Umbilical cord (tissue), 2 donors: ENCODE results near the gene ARHGEF28. TPM values are rescaled to one million over a fixed set of nuclear protein-coding genes. Genes with fewer than 3 reads are reported as not detected.

Experiments
- DNase-seq: peaks from one replicate; pipeline ENCODE4 v3.0.0-alpha.2; 2015; ENCODE audit warnings: low spot score
- total RNA-seq: library from RNA; depleted of rRNA; stranded (reverse); fragments of >200 nt; gene quantifications from one replicate; pipeline ENCODE4 v1.2.3, GENCODE V29; 2014; ENCODE audit warnings: low replicate concordance; ENCODE audit not compliant: insufficient read depth

ARHGEF28 gene
- total RNA-seq, 1 donor from 2014 or later = 13.7 TPM

DNA sequence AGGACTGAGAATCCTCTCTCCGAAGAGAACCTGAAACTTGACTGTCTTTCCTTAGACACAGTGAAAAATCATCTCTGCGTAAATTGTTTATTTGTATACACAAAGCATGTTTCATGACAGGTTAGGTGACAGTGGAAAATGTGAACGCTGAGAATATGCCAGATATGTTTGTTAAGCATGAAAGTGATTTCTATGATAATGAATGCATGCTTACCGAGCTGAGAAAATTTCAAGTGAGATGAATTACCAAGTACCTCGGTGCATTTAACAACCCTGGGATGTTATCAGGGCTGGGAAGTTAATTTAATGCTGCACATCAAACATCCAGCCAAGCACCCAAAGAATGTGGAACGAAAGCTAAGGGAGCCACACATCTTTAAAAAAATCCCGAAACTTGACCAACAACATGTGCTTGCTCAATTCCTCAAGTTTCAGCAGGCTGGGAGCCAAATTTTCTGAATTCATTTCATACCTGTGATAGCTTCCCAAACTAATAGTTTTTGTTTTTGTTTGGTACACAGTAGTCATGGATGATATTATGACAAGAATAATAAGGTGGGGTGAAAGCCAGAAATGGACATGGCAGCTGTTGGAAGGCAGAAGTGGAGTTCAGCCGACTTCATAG lies 336.9 kb downstream of the ARHGEF28 start:
- peak; percentile 37 for DNase-seq

DNA sequence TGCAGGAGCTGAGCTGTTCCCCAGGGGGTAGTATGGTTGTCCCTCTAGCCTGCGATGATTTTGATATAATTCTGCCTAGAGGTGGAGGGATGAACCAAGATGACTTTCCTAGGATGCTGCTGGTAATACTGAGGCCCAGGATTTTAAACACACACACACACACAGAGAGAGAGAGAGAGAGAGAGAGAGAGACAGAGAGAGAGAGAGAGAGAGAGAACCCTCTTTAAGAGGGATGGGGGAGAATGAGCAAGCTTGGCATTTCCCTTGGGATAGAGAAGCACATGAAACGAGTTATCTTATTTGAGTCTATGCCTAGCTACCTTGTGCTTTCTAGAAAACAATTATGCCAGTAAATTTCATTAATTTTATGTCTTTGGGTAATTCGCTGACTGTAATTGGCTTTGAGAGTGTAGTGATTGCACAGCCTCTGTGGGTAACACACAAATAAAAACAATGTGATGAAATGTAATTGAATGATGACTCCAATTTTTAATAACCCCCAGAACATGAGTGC lies 338.4 kb downstream of the ARHGEF28 start:
- no peak for DNase-seq

DNA sequence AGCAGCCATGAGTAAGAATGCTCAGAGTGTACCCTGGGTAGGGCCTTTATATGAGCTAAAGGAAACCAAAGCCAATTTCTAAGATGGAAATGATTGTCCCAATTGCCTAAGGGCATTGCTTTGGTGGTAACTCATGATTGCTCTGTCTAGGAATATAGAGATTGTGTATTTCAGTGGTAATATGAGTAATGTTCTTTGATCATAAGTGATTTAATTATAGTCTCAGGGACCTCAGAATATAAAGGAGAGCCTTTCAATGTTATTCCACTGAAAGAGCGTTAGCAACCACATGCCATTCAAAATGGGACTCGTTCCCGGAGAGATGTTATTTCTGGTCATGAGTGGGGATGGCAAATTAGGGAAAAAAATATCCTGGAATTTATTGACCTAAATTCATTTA lies 340.5 kb downstream of the ARHGEF28 start:
- no peak for DNase-seq

DNA sequence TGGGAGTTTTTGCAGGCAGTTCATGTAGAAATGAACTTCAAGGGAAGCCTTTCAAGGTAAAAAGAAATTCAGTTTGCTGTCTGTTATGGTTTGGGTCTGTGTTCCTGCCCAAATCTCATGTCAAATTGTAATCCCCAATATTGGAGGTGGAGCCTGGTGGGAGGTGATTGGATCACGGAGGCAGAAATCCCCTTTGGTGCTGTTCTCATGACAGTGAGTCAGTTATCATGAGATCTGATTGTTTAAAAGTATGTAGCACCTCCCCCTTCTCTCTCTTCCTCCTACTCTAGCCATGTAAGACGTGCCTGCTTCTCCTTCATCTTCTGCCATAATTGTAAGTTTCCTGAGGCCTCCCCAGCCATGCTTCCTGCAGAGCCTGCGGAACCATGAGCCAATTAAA lies 341.4 kb downstream of the ARHGEF28 start:
- no peak for DNase-seq

DNA sequence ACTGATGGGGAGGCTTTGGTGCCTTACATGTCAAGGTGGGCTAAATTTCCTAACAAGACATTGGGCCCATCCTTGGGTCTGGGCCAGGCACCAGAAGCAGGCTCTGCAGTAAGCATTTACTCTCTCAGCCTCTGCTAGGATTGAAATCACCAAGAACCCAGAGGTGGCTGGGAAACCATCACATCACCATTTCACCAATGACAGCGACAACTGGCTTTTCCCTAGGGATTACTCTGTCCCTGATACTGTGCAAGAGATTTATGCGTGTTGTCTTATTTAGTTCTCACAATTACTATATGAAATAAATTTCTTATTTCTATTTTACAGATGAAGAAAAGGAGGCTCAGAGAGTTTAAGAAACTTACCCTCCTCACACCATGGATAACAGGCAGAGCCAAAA lies 342.2 kb downstream of the ARHGEF28 start:
- no peak for DNase-seq

DNA sequence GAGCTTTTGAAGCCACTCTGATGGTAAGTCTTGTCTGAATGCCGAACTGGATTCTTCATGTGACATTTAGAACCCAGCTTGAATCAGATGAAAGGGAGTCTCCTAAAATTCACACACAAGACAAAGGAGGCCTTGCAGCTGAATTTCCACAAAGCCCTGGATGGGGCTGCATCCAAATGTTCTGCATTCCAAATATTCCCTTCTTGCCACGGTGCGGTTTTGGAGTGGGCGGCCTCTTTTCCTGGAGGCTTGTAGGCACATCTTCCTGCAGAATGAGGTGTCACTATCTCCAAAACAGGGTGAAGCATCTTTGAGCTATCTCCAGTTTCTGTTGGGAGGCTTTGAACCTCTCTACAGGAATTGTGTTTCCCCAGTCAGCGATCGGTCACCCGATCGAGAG lies 342.7 kb downstream of the ARHGEF28 start:
- no peak for DNase-seq

DNA sequence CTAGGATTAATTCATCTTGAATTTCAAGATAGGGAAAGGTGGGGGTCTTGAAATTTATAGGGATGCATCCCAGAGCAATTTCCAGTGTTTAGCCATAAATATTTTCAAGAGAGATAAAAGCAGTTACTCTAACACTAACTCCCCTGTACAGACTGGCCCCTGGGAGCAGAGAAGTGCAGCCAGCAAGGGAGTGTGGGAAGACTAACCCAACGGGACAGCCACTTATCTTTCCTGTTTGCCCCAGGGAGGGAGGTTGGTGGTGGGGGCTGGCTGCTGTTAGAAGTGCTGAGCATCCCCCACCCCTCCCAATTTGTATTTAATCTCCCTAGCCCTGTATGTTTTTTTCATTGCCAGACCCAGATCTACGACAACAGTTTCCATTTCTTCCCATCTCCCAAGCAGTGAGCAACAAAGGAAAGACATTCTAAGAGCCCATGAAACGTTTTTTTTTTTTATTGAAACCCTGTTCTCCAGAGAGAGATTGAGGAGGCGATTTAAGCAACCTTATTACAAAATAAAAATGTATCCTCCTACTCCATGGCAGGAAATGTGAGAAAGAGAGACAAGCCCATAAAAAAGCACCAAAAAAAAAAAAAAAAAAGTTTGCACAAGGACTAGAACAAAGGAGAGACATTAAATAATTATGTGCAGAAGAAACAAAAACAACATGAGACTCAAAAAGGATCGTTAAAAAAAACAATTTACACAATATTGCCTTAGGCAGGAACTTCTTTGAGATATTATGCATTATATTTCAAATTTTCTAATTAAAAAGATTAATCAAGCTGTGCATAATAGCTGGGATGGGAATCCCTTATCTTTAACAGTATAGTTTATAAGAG lies 343.4 kb downstream of the ARHGEF28 start:
- no peak for DNase-seq

DNA sequence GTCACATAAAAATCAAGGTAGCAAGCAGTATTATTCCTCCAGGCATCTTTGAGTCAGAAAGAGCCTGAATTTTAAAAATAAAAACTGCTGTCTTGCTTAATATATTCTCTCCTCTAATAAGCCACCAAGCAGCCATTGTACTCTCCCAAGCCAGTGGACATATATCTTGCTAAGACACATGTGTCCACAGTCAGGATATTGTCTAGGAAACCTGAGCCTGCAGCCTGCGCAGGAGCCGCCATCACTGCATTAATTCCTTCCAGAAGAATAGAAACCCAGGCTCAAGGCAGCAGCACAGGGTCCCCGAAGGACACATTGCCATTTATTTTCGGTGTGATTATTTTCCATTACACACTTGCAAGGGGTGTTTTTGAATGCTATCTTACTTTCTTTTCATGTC lies 345.3 kb downstream of the ARHGEF28 start:
- no peak for DNase-seq

DNA sequence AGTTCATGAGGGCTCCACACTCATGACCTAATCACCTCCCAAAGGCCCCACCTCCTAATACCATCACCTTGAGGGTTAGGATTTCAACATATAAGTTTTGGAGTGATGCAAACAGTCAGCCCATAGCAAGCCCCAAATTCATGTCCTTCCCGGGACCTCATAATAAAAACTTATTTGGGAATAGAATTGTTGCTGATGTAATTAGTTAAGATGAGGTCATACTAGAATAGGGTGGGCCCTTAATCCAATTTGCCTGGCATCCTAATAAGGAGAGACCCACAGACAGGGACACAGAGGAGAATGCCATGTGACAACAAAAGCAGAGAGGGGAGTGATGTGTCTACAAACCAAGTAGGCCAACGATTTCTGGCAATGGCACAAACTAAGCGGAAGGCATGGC lies 347.1 kb downstream of the ARHGEF28 start:
- no peak for DNase-seq

DNA sequence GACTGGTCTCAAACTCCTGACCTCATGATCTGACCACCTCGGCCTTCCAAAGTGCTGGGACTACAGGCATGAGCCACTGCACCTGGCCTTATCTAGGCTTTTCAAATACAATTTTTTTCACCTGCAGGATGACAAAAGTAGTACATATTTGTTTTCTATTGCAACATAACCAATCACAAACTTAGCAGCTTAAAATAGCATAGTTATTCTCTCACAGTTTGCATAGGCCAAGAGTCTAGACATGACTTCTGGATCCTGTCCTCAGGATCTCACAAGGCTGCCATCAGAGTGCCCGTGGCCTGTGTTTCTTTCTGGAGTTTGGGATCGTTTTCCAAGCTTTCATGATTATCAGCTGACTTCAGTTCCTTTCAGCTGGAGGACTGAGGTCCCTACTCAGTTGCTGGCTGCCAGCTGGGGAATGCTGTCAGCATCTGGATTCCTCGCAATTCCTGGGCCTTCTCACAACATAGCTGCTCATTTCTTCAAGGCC lies 348.9 kb downstream of the ARHGEF28 start:
- DNase-seq = no peak

DNA sequence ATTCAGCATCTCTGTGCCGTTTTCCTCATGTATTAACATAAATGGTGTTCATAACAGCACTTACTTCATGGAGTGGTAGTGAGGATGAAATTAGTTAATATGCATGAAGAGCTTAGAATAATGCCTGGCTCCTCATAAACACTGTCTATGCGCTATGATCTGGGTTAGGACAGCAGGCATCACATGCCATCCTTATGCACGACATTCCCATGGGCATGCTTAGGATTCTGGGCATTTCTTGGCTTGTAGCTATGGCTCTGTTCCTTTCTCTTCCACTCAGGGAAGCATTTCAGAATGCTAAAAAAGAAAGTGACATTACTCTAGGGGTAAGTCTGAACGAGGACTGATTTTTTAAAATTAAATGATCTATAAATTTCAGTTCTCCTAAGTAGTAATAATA lies 349.8 kb downstream of the ARHGEF28 start:
- no peak for DNase-seq

DNA sequence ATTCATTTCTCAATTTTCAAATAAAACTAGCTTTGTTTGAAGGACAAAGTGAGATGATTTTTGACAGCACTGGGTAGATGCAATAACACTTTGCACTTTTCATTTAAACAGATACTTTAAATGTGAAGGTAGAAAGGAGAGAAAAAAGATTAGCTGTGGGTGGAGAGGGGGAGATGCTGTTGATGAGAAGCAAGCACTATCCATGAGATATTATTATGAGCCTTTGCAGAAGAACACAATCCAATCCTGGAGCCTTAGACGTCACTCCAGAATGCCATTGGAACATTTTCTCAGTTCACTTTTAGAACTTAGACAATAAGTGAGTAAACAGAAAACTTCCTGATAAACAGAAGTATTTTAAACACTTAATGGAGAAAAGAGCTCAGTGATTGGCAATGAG lies 351.1 kb downstream of the ARHGEF28 start:
- DNase-seq = no peak

DNA sequence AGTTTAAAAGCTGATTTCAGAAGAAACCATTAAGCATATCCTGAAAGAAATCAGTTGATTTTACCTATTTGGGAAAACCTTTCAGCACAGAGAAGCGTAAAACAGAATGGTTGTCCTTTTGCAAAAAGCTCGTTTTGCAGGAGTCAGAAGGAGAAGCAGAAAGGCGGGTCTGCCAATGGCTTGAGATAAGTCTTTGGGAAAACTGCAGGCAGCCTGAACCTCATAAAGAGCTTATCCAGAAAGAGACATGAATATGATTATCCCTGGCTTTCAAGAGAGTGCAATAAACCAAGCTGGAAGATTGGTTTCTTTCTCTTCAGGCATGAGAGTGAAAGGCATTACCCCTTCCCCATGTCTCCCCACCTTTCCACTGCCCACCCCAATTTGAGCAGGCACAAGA lies 353.3 kb downstream of the ARHGEF28 start:
- peak; percentile 78 for DNase-seq

DNA sequence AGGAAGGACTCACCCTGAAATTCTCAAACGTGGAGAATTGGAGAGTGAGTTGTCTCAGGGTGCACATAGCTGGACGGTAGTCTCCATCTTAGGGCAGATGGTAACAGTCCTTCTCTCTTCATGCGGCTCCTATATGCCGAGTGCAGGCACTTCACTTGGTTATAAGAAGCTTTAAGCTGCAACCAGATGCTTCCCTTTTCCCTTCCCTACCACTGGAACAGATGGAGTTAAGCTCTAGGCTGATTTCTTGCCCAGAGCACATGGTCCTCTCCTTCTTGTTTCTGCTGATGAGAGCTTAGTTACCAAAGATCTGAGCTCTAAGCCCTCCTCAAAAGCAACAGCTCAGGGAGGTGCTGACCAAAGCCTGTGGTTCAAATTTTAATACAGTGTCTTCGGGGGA lies 355.7 kb downstream of the ARHGEF28 start:
- no peak for DNase-seq

DNA sequence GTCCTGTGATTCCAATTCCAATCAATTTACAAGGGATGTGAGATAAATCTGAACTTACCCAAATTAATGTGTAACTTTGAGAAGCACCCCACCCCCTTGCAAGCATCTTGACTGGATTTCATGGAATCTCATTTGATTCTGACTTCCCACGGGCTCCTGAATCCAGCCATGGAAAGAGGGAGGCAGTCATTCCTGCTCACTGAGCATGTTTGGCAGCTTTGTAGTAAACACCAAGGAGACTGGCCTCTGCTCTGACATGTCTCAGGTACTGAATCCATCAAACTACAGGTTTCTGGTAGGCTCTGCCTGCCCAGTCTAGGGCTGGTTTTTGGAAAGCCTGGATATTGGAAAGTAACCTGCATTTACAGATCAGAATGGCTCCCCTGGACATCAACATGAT lies 357.6 kb downstream of the ARHGEF28 start:
- no peak for DNase-seq

DNA sequence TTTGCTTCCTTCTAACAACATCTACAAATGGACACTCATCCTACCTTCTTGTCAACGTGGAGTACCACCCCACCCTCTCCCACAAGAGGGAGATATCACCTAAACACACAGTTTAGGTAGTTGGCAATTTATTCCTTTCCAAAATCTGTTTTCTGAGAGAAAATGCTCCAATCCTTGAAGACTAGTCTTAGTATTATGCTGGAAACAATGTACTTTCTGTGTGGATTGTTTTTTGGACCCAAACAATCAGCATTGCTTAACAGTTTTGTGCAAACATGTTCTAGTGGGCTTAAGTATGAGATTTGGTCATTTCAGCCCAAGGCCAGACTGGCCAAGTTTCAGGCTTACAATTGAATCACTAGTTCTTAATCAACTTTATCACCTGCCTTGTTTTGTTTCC lies 359.1 kb downstream of the ARHGEF28 start:
- DNase-seq = peak; percentile 35

DNA sequence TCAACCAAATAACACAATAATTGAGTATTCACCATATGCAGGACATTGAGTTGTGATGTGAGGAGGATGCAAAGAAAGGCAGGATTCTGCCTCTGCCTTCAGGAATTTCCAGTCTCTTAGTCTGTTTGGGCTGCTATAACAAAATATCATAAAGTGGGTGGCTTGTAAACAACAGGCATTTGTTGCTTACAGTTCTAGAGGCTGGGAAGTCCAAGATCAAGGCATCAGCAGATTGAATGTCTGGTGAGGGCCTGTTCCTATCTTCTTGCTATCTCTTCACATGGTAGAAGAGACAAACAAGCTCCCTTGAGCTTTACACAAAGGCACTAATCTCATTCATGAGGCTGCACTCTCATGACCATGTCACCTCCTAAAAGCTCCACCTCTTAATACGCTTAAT lies 360.7 kb downstream of the ARHGEF28 start:
- DNase-seq = no peak

DNA sequence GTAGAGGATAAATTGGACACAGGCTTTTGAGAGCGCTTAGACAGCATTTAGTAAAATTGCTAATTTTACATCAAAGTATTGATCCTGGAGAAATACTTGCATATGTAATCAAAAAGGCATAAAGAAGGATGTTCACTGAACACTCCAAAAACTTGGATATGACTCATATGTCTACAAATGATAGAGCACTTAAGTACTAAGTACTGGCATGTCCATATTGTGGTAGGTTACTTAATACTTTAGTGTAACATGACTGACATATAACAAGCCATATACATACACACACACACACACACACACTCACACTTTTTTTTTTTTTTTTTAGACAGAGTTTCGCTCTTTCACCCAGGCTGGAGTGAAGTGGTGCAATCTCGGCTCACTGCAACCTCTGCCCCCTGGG lies 361.9 kb downstream of the ARHGEF28 start:
- no peak for DNase-seq

DNA sequence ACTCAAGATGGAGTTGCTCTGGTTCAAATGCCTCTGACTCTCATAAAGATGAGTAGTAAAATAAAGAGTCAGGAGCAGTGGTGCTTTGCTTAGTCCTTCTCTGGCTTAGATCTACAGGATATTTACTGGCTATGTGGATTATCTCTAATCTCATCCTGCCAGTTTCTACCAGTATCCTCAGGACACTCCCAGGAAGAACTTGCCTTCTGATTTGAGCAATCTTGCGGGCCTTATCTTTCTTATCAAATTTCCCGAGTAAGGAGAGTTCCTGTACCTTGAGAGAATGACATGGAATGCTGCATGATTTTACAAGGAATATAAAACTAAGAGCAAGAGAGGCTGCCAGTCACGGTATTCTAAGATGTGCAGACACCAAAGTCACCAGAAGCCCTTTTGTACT lies 364.0 kb downstream of the ARHGEF28 start:
- no peak for DNase-seq
